Uterus (tissue), 2 donors: ENCODE measurements around the gene SESTD1.

Source experiments
- CTCF ChIP-seq, 4 experiments: fragments of 200-600 bp in 2 of 4; fragments of 450-650 bp in 2 of 4; sonication (generic) in 2 of 4; IDR thresholded peaks; one replicate each; pipeline ENCODE4 v1.5.1; 2016 to 2019; ENCODE audit warnings: antibody characterized with exemption in 4 of 4, mild to moderate bottlenecking in 2 of 4, moderate library complexity in 1 of 4
- POLR2A ChIP-seq, 2 donors: fragments of 450-650 bp; IDR thresholded peaks; one replicate each; pipeline ENCODE4 v1.6.1; 2016; ENCODE audit warnings: antibody characterized with exemption in 2 of 2, mild to moderate bottlenecking in 1 of 2, moderate library complexity in 1 of 2

GRCh38 chr2:179072527-179072926, 192.1 kb downstream of the SESTD1 start:
- TF ChIP-seq CTCF (IDR thresholded peaks at IDR 0.05), result no peak
- no peak for TF ChIP-seq POLR2A (IDR thresholded peaks at IDR 0.05)
